ENCODE results near the gene FRMPD3. TPM values are rescaled to one million over a fixed set of nuclear protein-coding genes. Genes with fewer than 3 reads are reported as not detected.

The FRMPD3 gene
- total and polyA plus RNA-seq, 11 donors: 0.02 to 0.11 (median 0.04) TPM; not detected in 6

DNA sequence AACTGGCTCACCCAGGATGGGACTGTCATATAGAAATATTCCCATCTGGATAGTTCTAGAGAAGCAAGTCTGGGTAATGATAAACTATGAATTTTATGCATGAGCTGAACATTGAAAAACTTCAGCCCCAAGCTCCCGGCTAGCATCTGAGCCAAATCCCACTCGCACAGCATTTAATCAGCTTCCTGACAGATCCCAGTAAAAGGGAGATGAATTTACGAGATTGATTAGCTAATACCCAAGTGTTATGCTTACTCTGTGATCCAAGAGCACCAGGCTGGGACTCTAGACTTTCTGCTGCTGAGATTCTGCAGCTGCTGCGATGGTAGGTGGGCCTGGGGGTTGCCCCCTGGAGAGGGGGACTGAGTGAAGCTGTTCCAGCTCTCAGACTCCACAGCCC, 28.0 kb downstream of the FRMPD3 start:
- WGBS, 4 donors: 35 to 56% (median 49%) methylated on average over 4 of the region's 4 CpGs
- Histone ChIP-seq H3K4me1 (no peaks in the 10 kb centered on the region), H3K36me3 (no peaks in the 10 kb centered on the region), H3K9me3 (no peaks in the 10 kb centered on the region), H3K4me3 (no peak overlapping the region), H3K27ac (no peak overlapping the region), H3K27me3 (peaks cover 0 to 25% (median 0%) of the 10 kb centered on the region in 9 donors)
- DNase-seq (no peak), ATAC-seq (no peak)
- TF ChIP-seq POLR2A (IDR thresholded peaks at IDR 0.05): no peak
- no peak for TF ChIP-seq CTCF (IDR thresholded peaks at IDR 0.05)
- intact Hi-C loops (cut with DNase I): no loop called here

- H3K4me3 ChIP-seq: no peak overlapping the region
- TF ChIP-seq CTCF (IDR thresholded peaks at IDR 0.05) (no peak), POLR2A (IDR thresholded peaks at IDR 0.05) (no peak)
- intact Hi-C loops (cut with DNase I): no loop called here
- DNase-seq: no peak
- no peak for ATAC-seq
- H3K4me1 ChIP-seq: no peaks in the 10 kb centered on the region
- no peaks in the 10 kb centered on the region for H3K9me3 ChIP-seq
- H3K27ac ChIP-seq: no peak overlapping the region
- 64 to 81% (median 75%) methylated on average over 5 of the region's 5 CpGs for WGBS, 4 donors
- H3K27me3 ChIP-seq: peaks cover 0 to 35% (median 0%) of the 10 kb centered on the region in 9 donors
- no peaks in the 10 kb centered on the region for H3K36me3 ChIP-seq
These were observed 30.8 kb downstream of the FRMPD3 start for GRCh38 chrX:107480272-107480671.

DNA sequence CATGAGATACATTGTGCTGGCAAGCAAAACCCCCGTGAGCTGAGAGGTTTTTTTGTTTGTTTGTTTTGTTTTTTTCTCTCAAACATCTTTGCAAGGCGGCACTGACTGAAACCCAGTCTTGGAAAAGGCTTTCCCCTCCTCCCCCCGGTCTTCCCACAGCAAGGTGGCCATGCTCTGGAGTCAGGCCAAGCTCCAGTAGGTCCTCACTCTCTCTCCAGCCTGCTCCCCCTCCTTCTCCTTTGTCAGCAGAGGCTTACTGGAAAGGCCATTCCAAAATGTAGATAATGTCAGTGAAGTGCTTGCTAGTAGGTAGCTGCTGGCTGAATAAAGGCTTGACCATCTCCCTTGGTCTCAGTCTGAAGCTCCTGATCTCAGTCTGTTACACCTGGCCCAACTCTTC, 32.6 kb downstream of the FRMPD3 start:
- H3K36me3 ChIP-seq: no peaks in the 10 kb centered on the region
- intact Hi-C loops (cut with DNase I): no loop called here
- no peak overlapping the region for H3K4me3 ChIP-seq
- ATAC-seq: no peak
- no peak for DNase-seq
- TF ChIP-seq POLR2A (IDR thresholded peaks at IDR 0.05) (no peak), CTCF (IDR thresholded peaks at IDR 0.05) (no peak)
- H3K27me3 ChIP-seq: peaks cover 0 to 41% (median 0%) of the 10 kb centered on the region in 9 donors
- H3K4me1 ChIP-seq: no peaks in the 10 kb centered on the region
- WGBS, 4 donors: 47 to 76% (median 67%) methylated on average over 3 of the region's 3 CpGs
- no peaks in the 10 kb centered on the region for H3K9me3 ChIP-seq
- H3K27ac ChIP-seq: no peak overlapping the region

- intact Hi-C loops (cut with DNase I): no loop called here
- DNase-seq: peak in 1 of 5 donors; percentile 16
- 54 to 65% (median 61%) methylated on average over 8 of the region's 8 CpGs for WGBS, 4 donors
- Histone ChIP-seq H3K27me3 (peaks cover 0 to 27% (median 0%) of the 10 kb centered on the region in 9 donors), H3K4me1 (no peaks in the 10 kb centered on the region), H3K9me3 (no peaks in the 10 kb centered on the region), H3K4me3 (no peak overlapping the region), H3K36me3 (no peaks in the 10 kb centered on the region), H3K27ac (no peak overlapping the region)
- TF ChIP-seq CTCF (IDR thresholded peaks at IDR 0.05) (no peak), POLR2A (IDR thresholded peaks at IDR 0.05) (no peak)
- ATAC-seq: peak in 1 of 4 donors; percentile 43
These were observed 34.7 kb downstream of the FRMPD3 start for GRCh38 chrX:107484002-107484726.

Measured in heart left ventricle (tissue), 16 donors.